GM12873 (cell line): ENCODE results near the gene KIFBP.

Source experiments
- CTCF ChIP-seq: IDR thresholded peaks from 2 replicates; pipeline ENCODE4 v1.5.1; 2012; ENCODE audit warnings: low read depth, mild to moderate bottlenecking, moderate library complexity, low read length, control low read depth; ENCODE audit not compliant: insufficient read depth; ENCODE audit errors: missing control alignments

The KIFBP gene

GRCh38 chr10:69057261-69057950, 68.8 kb downstream of the KIFBP start:
- no peak for TF ChIP-seq CTCF

GRCh38 chr10:69057951-69058297, 69.3 kb downstream of the KIFBP start:
- no peak for TF ChIP-seq CTCF

DNA sequence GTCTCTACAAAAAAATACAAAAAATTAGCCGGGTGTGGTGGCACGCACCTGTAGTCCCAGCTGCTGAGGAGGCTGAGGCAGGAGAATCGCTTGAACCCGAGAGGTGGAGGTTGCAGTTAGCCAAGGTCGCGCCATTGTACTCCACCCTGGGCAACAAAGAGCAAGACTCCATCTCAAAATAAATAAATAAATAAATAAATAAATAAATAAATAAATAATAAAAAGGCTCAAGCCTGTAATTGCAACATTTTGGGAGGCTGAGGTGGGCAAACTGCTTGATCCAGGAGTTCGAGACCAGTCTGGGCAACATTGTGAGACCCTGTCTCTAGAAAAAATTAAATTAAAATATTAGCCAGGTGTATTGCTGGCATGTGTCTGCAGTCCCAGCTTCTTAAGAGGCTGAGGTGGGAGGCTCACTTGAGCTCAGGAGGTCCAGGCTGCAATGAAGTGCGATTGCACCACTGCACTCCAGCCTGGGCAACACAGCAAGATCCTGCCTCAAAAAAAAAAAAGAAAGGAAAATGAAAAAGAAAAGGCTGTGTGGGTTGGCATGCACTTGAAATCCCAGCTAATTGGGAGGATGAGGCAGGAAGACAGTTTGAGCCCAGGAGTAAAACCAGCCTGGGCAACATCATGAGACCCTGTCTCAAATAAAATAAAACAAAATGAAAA, 71.7 kb downstream of the KIFBP start:
- no peak for TF ChIP-seq CTCF

- TF ChIP-seq CTCF: no peak
Measured at GRCh38 chr10:69061305-69062161, 72.9 kb downstream of the KIFBP start.

- TF ChIP-seq CTCF: no peak
Measured at GRCh38 chr10:69062901-69063300, 74.3 kb downstream of the KIFBP start.

DNA sequence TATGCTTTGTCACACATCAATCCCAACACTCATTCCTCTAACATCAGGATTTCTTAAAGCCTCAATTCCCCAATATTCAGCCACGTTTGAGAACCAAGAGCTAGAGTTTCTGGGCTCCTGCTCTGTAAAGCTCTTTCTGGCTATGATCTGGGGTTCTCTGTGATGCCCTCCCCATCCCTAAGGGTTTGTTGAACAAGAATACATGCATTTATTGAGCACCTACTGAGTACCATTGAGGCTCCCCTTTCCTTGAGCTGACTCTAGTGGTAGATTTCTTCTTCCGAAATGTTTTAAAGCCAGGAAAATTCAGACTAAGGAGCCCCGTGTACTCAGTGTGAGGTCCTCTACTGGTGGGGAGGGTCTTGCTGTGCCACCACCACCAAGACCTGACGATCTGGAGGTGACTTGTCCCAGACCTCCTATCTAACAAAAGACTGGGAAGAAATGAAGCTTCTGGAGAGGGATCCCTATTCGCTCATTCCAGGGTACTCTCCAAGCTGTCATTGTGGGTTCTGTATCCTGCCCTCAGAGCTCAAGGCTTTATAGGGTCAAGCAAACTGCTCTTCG, 76.2 kb downstream of the KIFBP start:
- TF ChIP-seq CTCF: no peak
